Heart right ventricle (tissue), 16 donors: Measurements from ENCODE around the gene MX1. TPM values are rescaled to one million over a fixed set of nuclear protein-coding genes. Genes with fewer than 3 reads are reported as not detected.
A peak's percentile ranks its signal among the peaks of the same experiment; 100 is the strongest.

ENCODE experiments used
- ATAC-seq, 8 donors: fragments of 200-7000 bp; cut with Tn5 transposase; one replicate each; pipeline ENCODE4 v1.9.1; 2020; ENCODE audit warnings: mild to moderate bottlenecking in 8 of 8, moderate library complexity in 8 of 8, moderate number of reproducible peaks in 1 of 8
- DNase-seq, 2 donors: peaks; one replicate each; pipeline ENCODE4 v3.0.0-alpha.2; 2020
- H3K27ac ChIP-seq, 10 donors: fragments of 200-600 bp; sonication (generic) in 2 of 10; one replicate each; pipeline versions ENCODE4 v1.5.0 to v1.8.0; 2020 to 2022; ENCODE audit warnings: mild to moderate bottlenecking in 3 of 10
- H3K27me3 ChIP-seq, 7 donors: fragments of 200-600 bp; one replicate each; pipeline ENCODE4 v1.8.0; 2021 to 2022; ENCODE audit warnings: mild to moderate bottlenecking in 2 of 7
- H3K36me3 ChIP-seq, 9 donors: fragments of 200-600 bp; sonication (generic) in 1 of 9; one replicate each; pipeline versions ENCODE4 v1.5.0 to v1.8.0; 2020 to 2022; ENCODE audit warnings: mild to moderate bottlenecking in 2 of 9
- H3K4me1 ChIP-seq, 9 donors: fragments of 200-600 bp; sonication (generic) in 1 of 9; one replicate each; pipeline versions ENCODE4 v1.5.0 to v1.8.0; 2020 to 2022; ENCODE audit warnings: mild to moderate bottlenecking in 4 of 9
- H3K4me3 ChIP-seq, 10 donors: fragments of 200-600 bp; sonication (generic) in 2 of 10; one replicate each; pipeline versions ENCODE4 v1.5.0 to v1.8.0; 2020 to 2022; ENCODE audit warnings: mild to moderate bottlenecking in 7 of 10, moderate library complexity in 2 of 10
- H3K9me3 ChIP-seq, 11 donors: fragments of 200-600 bp in 10 of 11; sonication (generic) in 2 of 11; one replicate each; pipeline versions ENCODE4 v1.5.0 to v1.8.0; 2013 to 2022; ENCODE audit warnings: mild to moderate bottlenecking in 2 of 11, control low read depth in 1 of 11, moderate library complexity in 1 of 11
- CTCF ChIP-seq, 9 donors: fragments of 200-600 bp; sonication (generic) in 2 of 9; IDR thresholded peaks; one replicate each; pipeline versions ENCODE4 v1.5.0 to v1.8.0; 2021 to 2022; ENCODE audit warnings: antibody characterized with exemption in 9 of 9, mild to moderate bottlenecking in 5 of 9, moderate library complexity in 1 of 9
- WGBS, 2 donors: extraction: QIAGEN DNeasy Blood & Tissue Kit; methylation state at CpG; one replicate each; pipeline ENCODE4 v1.1.7; 2013; ENCODE audit warnings: inconsistent platforms in 1 of 2; 5-methylcytosine and 5-hydroxymethylcytosine counted together
- intact Hi-C, 10 donors: fragments of 100-400 bp; cut with DNase I; formaldehyde crosslinking; loops; one replicate each; pipeline versions ENCODE4 v1.11.1 to v1.14.2; 2022
- long read RNA-seq, 3 donors: library from polyadenylated mRNA; unstranded; transcript quantifications; one replicate each; pipeline ENCODE4 v2.0.0, GENCODE V29; 2020 to 2021
- polyA plus RNA-seq, 2 donors: library from polyadenylated mRNA; stranded (reverse); fragments of 200-250 nt; gene quantifications; one replicate each; pipeline ENCODE4 v1.2.3, GENCODE V29; 2013
- total RNA-seq, 10 donors: library from RNA; stranded (reverse); fragmentation: NEBNext Ultra II Directional in 3 of 10; extraction: Animal tissue kit (Norgen Biotek cat#: 25700) in 3 of 10; gene quantifications; one replicate each; pipeline versions ENCODE4 v1.2.1 to v1.2.4, GENCODE V29; 2021 to 2023
- donor health status: Arrhythmogenic right ventricular cardiomyopathy.
- donor health status: ischemic (EF 13 %, LVEDD 7.1; RV severe dilation, severe dysfunction).
- donor health status: healthy with polysubstance abuse.
- donor health status: DM: no; HTN: yes; CAD: no.
- donor health status: DM: no; HTN: no; CAD: no.
- donor health status: ischemic (EF 25% LVEDD 6.9; RV normal size, moderate dysfunction).
- donor health status: ischemic (EF 25% LVEDD 5.7; RV mildly dilated, moderate dysfunction).
- donor health status: healthy.
- donor health status: DM: yes; HTN: yes; CAD: no.
- donor health status: Ischemic cardiomyopathy.
- donor health status: ischemic (EF 35%, LVEDD 5.7; RV mildly dilated, moderate dysfunction).
- donor health status: nonischemic (EF 11% LVEDD 7.7; RV severe dilation, severe dysfunction).
- donor health status: DM: yes; HTN: yes; CAD: no.
- donor health status: PGD.
- donor health status: ischemic (EF 29% LVEDD 5.4; RV normal size, mild dysfunction).
- donor health status: nonischemic (EF 23%, LVEDD 6.1; RV moderate dilation, normal function).

The MX1 gene, protein sequence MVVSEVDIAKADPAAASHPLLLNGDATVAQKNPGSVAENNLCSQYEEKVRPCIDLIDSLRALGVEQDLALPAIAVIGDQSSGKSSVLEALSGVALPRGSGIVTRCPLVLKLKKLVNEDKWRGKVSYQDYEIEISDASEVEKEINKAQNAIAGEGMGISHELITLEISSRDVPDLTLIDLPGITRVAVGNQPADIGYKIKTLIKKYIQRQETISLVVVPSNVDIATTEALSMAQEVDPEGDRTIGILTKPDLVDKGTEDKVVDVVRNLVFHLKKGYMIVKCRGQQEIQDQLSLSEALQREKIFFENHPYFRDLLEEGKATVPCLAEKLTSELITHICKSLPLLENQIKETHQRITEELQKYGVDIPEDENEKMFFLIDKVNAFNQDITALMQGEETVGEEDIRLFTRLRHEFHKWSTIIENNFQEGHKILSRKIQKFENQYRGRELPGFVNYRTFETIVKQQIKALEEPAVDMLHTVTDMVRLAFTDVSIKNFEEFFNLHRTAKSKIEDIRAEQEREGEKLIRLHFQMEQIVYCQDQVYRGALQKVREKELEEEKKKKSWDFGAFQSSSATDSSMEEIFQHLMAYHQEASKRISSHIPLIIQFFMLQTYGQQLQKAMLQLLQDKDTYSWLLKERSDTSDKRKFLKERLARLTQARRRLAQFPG
- 10 to 100 TPM; 11.1 to 50.0 (median 20.1) TPM for total RNA-seq
- polyA plus RNA-seq = 10 to 100 TPM in 1 of 2 donors, 1 to 10 TPM in 1; 5.4 to 14.0 TPM
- long read RNA-seq, donor 1, transcript MX1-202 (17 exons, 2,850 nt) = major isoform, 16 of 33 reads
- long read RNA-seq, donor 1, partial matches to known transcripts = 6 of 33 reads
- long read RNA-seq, donor 1, other reads (novel, unspliced or antisense) = 11 of 33 reads
- long read RNA-seq, donor 2, transcript MX1-202 (17 exons, 2,850 nt) = major isoform, 20 of 33 reads
- long read RNA-seq, donor 2, partial matches to known transcripts = 4 of 33 reads
- long read RNA-seq, donor 2, other reads (novel, unspliced or antisense) = 9 of 33 reads
- long read RNA-seq, donor 3, transcript MX1-202 (17 exons, 2,850 nt) = major isoform, 23 of 55 reads
- long read RNA-seq, donor 3, partial matches to known transcripts = 15 of 55 reads
- long read RNA-seq, donor 3, other reads (novel, unspliced or antisense) = 17 of 55 reads

- WGBS, 2 donors = 2% methylated on average over 65 of the region's 65 CpGs
- TF ChIP-seq CTCF (IDR thresholded peaks at IDR 0.05) = no peak
- Histone ChIP-seq H3K36me3 (peaks cover 0 to 36% (median under 1%) of the 10 kb centered on the region in 9 donors), H3K9me3 (no peaks in the 10 kb centered on the region), H3K27ac (peak within 1 kb of the TSS; percentile 25 to 95 (median 86)), H3K4me1 (peaks cover 0 to 53% (median 22%) of the 10 kb centered on the region in 9 donors), H3K4me3 (peak within 1 kb of the TSS; percentile 33 to 86 (median 74)), H3K27me3 (peaks cover 0 to 17% (median 0%) of the 10 kb centered on the region in 7 donors)
- ATAC-seq (peak; percentile 84 to 96 (median 94)), DNase-seq (peak; percentile 77 to 81)
- intact Hi-C loops = loop anchor here in 4 of 10 donors (5.0 to 10.0 kb wide), 3 partner anchors 59 to 261 kb away; partner anchors contain the start of genes MX2 (in 3 of the 4) and BACE2 (in 1 of the 4)
These were observed at the start of gene MX1 for GRCh38 chr21:41425954-41426675. MX1 (plus strand) TSS chr21:41426239; CDS start chr21:41432071, 5,832 bp downstream.

GRCh38 chr21:41377715-41378114, 48.3 kb upstream of the MX1 start:
- H3K4me3 ChIP-seq = no peak overlapping the region
- no peaks in the 10 kb centered on the region for H3K27me3 ChIP-seq
- intact Hi-C loops = no loop called here
- H3K9me3 ChIP-seq = no peaks in the 10 kb centered on the region
- peaks cover 0 to 3% (median 0%) of the 10 kb centered on the region in 9 donors for H3K4me1 ChIP-seq
- H3K36me3 ChIP-seq = peaks cover 0 to 88% (median 18%) of the 10 kb centered on the region in 9 donors
- H3K27ac ChIP-seq = no peak overlapping the region
- no peak for TF ChIP-seq CTCF (IDR thresholded peaks at IDR 0.05)
- ATAC-seq = no peak
- DNase-seq = no peak
- 84 to 89% methylated on average over 16 of the region's 16 CpGs for WGBS, 2 donors

GRCh38 chr21:41378849-41379248, 47.2 kb upstream of the MX1 start:
- intact Hi-C loops = no loop called here
- no peak for ATAC-seq
- 81 to 86% methylated on average over 8 of the region's 8 CpGs for WGBS, 2 donors
- TF ChIP-seq CTCF (IDR thresholded peaks at IDR 0.05) = no peak
- H3K4me1 ChIP-seq = no peaks in the 10 kb centered on the region
- no peak overlapping the region for H3K27ac ChIP-seq
- H3K27me3 ChIP-seq = no peaks in the 10 kb centered on the region
- H3K9me3 ChIP-seq = no peaks in the 10 kb centered on the region
- no peak for DNase-seq
- no peak overlapping the region for H3K4me3 ChIP-seq
- H3K36me3 ChIP-seq = peaks cover 0 to 96% (median 20%) of the 10 kb centered on the region in 9 donors
